A549 treated with CORT108297 at 1 μM for 4 hours (cell line): ENCODE measurements around the gene WASHC4. TPM values are rescaled to one million over a fixed set of nuclear protein-coding genes. Genes with fewer than 3 reads are reported as not detected.

ENCODE experiments used
- total RNA-seq: library from RNA; stranded (reverse); fragments of 200-300 nt; extraction: Qiagen RNA extraction; gene quantifications from 5 replicates; pipeline ENCODE4 v1.2.3, GENCODE V29; 2022

The WASHC4 gene
- 16.7 to 25.1 TPM (median 22.9 TPM) in 5 replicates for total RNA-seq

GRCh38 chr12:105107494-105108371, at the start of gene WASHC4:
Gene WASHC4, plus strand, starts transcription at chr12:105107731. Its CDS starts 70 bp downstream, at chr12:105107801.

GRCh38 chr12:105084251-105085250, 23.0 kb upstream of the WASHC4 start, which contains the start of gene ALDH1L2:
Gene ALDH1L2, minus strand, starts transcription at chr12:105084458. Its CDS starts 22 bp downstream, at chr12:105084436.

Other genes with a start within 250 kb of the WASHC4 start
- gene SLC41A2, start 149.4 kb upstream of the WASHC4 start, total RNA-seq: 21.6 to 25.4 TPM (median 22.3 TPM) in 5 replicates
- gene NOPCHAP1, start 121.4 kb upstream of the WASHC4 start, total RNA-seq: 33.1 to 37.0 TPM (median 35.0 TPM) in 5 replicates
- gene ALDH1L2, start 23.3 kb upstream of the WASHC4 start, total RNA-seq: 2.3 to 3.6 TPM (median 3.2 TPM) in 5 replicates
- 15.1 to 25.4 TPM (median 19.9 TPM) in 5 replicates for gene APPL2, start 128.4 kb downstream of the WASHC4 start, total RNA-seq
- gene C12orf75, start 223.0 kb downstream of the WASHC4 start, total RNA-seq: 116 to 157 TPM (median 123 TPM) in 5 replicates